HFFc6 (cell line): ENCODE data around the gene ECE1. TPM values are rescaled to one million over a fixed set of nuclear protein-coding genes. Genes with fewer than 3 reads are reported as not detected.

ENCODE experiments used
- DNase-seq: peaks from one replicate; pipeline ENCODE4 v3.0.0-alpha.2; 2018
- H3K27ac Mint-ChIP-seq: 2 replicates; pipeline ENCODE4 v1.8.0; 2020; ENCODE audit warnings: mild to moderate bottlenecking, mixed read lengths
- H3K27me3 Mint-ChIP-seq: 2 replicates; pipeline ENCODE4 v1.8.0; 2021; ENCODE audit warnings: mild to moderate bottlenecking, moderate library complexity, mixed read lengths; ENCODE audit not compliant: insufficient read depth
- H3K36me3 Mint-ChIP-seq: 2 replicates; pipeline ENCODE4 v1.8.0; 2021; ENCODE audit warnings: low read depth, mixed read lengths
- H3K4me1 Mint-ChIP-seq: 2 replicates; pipeline ENCODE4 v1.8.0; 2020; ENCODE audit warnings: low read depth, mixed read lengths
- H3K4me3 Mint-ChIP-seq: 2 replicates; pipeline ENCODE4 v1.8.0; 2020; ENCODE audit warnings: mild to moderate bottlenecking, moderate library complexity, mixed read lengths
- H3K9me3 Mint-ChIP-seq: 2 replicates; pipeline ENCODE4 v1.8.0; 2020; ENCODE audit warnings: mild to moderate bottlenecking, mixed read lengths
- total RNA-seq, 6 experiments: library from RNA; stranded (reverse); fragmentation: NEBNext Ultra II Directional; extraction: Animal tissue kit (Norgen Biotek cat#: 25700); gene quantifications; 2 replicates in 1 of 6; 3 replicates in 5 of 6; pipeline ENCODE4 v1.2.3, GENCODE V29; 2021
- TF ChIP-seq, protein P1 (sequence below): fragments of 200-600 bp; sonication (generic); IDR thresholded peaks from 2 replicates; pipeline ENCODE4 v1.5.0; 2021; ENCODE audit warnings: antibody characterized with exemption, mild to moderate bottlenecking

Gene ECE1
- total RNA-seq, 6 experiments from 2014 or later, result 116 to 134 (median 124) TPM

DNA sequence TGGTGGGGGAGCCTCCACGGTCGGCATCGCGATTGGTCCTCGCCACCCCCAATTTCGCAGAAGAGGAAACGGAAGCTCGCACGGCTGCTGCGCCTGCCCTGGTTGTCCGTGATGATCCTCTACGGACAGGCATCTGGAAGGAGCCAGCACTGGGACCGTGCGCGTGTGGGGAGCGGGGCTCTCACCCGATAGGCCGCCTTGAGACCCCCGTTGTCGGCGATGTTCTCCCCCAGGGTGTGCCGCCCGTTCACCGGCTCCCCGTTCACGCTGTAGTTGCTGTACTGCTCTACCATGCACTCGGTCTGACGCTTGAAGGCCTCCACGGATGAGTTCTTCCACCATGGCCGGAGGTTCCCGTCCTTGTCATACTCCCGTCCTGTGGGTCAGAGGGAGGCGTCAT, 65.2 kb downstream of the ECE1 start:
- Mint-ChIP-seq H3K27me3 (no peaks in the 10 kb centered on the region), H3K9me3 (no peaks in the 10 kb centered on the region), H3K4me3 (no peak overlapping the region), H3K36me3 (peaks cover 30% of the 10 kb centered on the region), H3K27ac (no peak overlapping the region), H3K4me1 (peaks cover 12% of the 10 kb centered on the region)
- TF ChIP-seq, protein P1, sequence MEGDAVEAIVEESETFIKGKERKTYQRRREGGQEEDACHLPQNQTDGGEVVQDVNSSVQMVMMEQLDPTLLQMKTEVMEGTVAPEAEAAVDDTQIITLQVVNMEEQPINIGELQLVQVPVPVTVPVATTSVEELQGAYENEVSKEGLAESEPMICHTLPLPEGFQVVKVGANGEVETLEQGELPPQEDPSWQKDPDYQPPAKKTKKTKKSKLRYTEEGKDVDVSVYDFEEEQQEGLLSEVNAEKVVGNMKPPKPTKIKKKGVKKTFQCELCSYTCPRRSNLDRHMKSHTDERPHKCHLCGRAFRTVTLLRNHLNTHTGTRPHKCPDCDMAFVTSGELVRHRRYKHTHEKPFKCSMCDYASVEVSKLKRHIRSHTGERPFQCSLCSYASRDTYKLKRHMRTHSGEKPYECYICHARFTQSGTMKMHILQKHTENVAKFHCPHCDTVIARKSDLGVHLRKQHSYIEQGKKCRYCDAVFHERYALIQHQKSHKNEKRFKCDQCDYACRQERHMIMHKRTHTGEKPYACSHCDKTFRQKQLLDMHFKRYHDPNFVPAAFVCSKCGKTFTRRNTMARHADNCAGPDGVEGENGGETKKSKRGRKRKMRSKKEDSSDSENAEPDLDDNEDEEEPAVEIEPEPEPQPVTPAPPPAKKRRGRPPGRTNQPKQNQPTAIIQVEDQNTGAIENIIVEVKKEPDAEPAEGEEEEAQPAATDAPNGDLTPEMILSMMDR, result no peak
- DNase-seq, result no peak

DNA sequence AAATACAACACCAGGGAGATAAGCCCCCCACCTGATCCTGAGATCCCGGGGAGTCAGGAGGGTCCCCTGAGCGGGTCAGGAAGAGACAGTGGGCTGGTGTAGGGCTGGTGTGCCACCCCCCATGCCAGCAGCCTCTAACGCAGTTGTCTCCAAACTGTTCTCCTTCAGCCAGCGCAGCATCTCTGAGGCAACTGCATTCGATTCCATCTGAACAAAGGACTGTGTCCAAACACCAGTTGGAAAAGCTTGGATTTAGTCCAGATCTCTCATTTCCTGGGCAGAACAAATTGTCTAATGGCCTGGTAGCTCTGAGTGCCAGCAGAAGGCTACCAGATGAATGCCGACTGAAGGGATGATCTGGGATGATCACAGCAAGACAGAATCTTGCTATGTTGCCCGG, 69.4 kb downstream of the ECE1 start:
- peak; percentile 25 for DNase-seq
- Mint-ChIP-seq H3K4me3 (no peak overlapping the region), H3K4me1 (no peaks in the 10 kb centered on the region), H3K27me3 (no peaks in the 10 kb centered on the region), H3K27ac (no peak overlapping the region), H3K9me3 (no peaks in the 10 kb centered on the region), H3K36me3 (peaks cover 24% of the 10 kb centered on the region)
- TF ChIP-seq, protein P1, result no peak

DNA sequence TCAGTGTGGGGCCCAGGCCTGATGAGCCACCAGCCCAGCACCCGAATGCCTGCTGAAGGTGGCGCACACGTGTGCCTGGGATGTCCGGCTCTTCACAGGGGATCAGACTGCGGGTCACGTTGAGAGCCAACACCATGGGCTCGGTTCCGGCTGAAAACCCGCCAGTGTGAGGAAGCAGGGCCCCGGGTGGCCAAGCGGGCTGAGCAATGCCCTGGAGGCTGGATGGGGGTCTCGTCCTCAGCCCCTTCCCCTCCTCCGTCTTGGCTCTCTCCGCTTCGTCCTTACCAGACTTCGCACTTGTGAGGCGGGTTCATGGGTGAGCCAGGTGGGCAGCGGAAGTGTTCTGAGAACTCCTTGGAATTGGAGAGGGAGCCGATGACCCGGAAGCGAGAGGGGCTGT, 70.6 kb downstream of the ECE1 start:
- Mint-ChIP-seq H3K4me1 (no peaks in the 10 kb centered on the region), H3K9me3 (no peaks in the 10 kb centered on the region), H3K4me3 (no peak overlapping the region), H3K27me3 (no peaks in the 10 kb centered on the region), H3K36me3 (peaks cover 16% of the 10 kb centered on the region), H3K27ac (no peak overlapping the region)
- TF ChIP-seq, protein P1, result no peak
- no peak for DNase-seq

DNA sequence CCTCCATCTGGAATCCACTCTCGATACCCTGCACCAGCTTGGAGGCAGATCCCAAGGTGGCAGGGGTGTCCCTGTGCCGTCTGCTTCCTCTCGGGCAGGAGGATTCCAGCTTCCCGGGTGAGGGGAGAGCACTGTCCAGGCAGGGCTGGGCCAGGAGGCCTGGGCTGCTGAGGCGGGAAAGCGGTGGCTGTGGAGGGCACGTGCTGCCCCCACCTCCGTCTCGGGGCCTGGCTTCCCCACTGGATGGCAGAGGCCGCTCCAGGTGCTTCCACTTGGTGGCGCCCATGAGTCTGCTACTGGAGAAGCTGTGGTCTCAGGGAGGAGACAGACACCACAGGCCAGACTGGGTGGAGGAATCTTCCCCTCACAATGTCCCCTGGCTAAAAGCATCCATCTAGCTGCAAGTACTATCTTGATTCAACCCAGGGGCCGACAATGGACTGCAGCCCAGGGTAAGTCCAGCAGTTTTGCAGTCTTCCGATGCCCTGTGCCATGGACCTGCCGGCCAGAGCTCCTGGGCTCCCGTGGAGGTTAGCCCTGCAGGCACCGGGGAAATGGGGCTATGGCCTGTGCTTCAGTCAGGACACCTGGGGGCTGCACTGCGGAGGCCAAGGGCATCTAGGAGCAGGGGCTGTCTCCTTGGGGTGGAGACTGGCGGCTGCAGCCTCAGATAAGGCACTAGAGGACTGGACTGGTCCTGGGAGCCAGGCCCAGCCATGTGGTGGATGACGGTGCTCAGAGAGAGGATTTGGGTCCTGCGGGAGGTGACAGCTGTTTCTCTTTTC, 72.3 kb downstream of the ECE1 start:
- DNase-seq, result peak; percentile 19
- Mint-ChIP-seq H3K36me3 (peaks cover 6% of the 10 kb centered on the region), H3K27ac (no peak overlapping the region), H3K27me3 (no peaks in the 10 kb centered on the region), H3K4me1 (peaks cover 2% of the 10 kb centered on the region), H3K9me3 (no peaks in the 10 kb centered on the region), H3K4me3 (no peak overlapping the region)
- TF ChIP-seq, protein P1, result peak; percentile 71

DNA sequence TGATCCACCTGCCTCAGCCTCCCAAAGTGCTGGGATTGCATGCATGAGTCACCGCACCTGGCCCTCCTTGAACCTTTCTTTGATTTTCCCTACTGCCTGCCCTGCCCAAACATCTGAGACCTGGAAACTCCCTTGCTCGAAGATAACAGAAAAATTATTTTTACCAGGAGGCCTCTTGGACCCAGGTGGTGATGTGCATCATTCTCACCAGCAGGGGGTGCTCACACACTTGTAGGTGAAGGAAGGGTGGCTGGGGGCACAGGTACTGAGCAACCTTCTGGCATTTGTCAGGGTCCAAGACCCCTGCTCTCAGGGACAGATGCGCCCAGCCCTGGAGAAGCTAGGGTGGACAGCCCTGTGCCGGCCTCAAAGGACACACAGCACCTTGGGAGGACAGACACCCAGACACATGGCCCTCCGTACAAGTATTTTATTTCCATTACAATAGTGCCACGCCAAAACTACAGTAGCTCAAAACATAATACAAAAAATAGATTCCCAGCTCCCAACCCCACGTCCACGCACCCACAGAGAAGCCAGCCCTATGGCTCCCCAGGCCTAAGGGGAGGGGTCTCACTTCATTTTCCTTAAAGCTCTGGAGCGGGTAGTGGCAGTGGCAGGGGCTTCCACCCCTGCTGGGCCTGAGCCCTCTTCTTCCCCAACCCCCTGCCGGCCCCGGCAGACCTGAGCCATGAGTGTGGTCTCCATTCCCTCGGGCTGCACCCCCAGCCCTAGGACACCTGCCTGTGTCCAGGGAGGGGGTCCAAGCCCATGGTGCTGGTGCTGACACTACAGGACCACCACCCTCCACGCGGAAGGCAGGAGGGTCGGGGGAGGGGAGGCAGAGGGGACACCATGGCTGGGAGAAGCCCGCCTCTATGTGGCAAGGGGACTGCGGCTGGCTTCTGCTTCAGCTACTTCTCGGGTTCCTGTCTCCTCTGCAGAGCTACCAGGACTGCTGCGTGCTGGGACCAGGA, 73.1 kb downstream of the ECE1 start:
- Mint-ChIP-seq H3K9me3 (no peaks in the 10 kb centered on the region), H3K4me3 (no peak overlapping the region), H3K36me3 (peaks cover 4% of the 10 kb centered on the region), H3K27me3 (no peaks in the 10 kb centered on the region), H3K27ac (no peak overlapping the region; the same call in 1 of the 2 replicates), H3K4me1 (peaks cover 10% of the 10 kb centered on the region)
- DNase-seq, result no peak
- TF ChIP-seq, protein P1, result peak; percentile 93
